HepG2 (cell line): ENCODE results near the gene CACNG7. TPM values are rescaled to one million over a fixed set of nuclear protein-coding genes. Genes with fewer than 3 reads are reported as not detected.

ENCODE experiments used
- CCAR2 ChIP-seq: fragments of 200-400 bp; formaldehyde crosslinking; optimal IDR thresholded peaks from 2 replicates; pipeline ENCODE3; 2018; ENCODE audit warnings: low read depth, mild to moderate bottlenecking, low read length, moderate library complexity
- E2F1 ChIP-seq: sonication (generic); formaldehyde crosslinking; IDR thresholded peaks from 2 replicates; pipeline ENCODE4 v1.5.0; 2020; ENCODE audit warnings: missing genetic modification reagents
- GMEB2 ChIP-seq: IDR thresholded peaks from 2 replicates; pipeline ENCODE4 v1.6.1; 2016; ENCODE audit warnings: missing biosample characterization, missing genetic modification reagents, low read depth
- HOXA9 ChIP-seq: sonication (generic); formaldehyde crosslinking; IDR thresholded peaks from 2 replicates; pipeline ENCODE4 v1.8.1; 2022; ENCODE audit warnings: missing genetic modification reagents, mild to moderate bottlenecking, moderate library complexity, borderline replicate concordance
- SIN3A ChIP-seq: IDR thresholded peaks from 2 replicates; pipeline ENCODE4 v1.6.1; 2011; ENCODE audit warnings: low read depth, mild to moderate bottlenecking, control low read depth, low read length, borderline replicate concordance
- ZBTB49 ChIP-seq: sonication (generic); formaldehyde crosslinking; IDR thresholded peaks from 2 replicates; pipeline ENCODE4 v1.4.0; 2020; ENCODE audit warnings: missing genetic modification reagents, borderline replicate concordance
- ZKSCAN5 ChIP-seq: sonication (generic); formaldehyde crosslinking; IDR thresholded peaks from 2 replicates; pipeline ENCODE4 v1.5.1; 2020; ENCODE audit warnings: mild to moderate bottlenecking, missing genetic modification reagents
- ZNF335 ChIP-seq: sonication (generic); formaldehyde crosslinking; IDR thresholded peaks from 2 replicates; pipeline ENCODE4 v1.4.0; 2020; ENCODE audit warnings: missing genetic modification reagents
- ZNF431 ChIP-seq: sonication (generic); formaldehyde crosslinking; IDR thresholded peaks from 2 replicates; pipeline ENCODE4 v1.9.0; 2022; ENCODE audit warnings: missing genetic modification reagents, low read depth, mild to moderate bottlenecking, borderline replicate concordance
- ZNF687 ChIP-seq: sonication (generic); formaldehyde crosslinking; IDR thresholded peaks from 2 replicates; pipeline ENCODE4 v1.5.1; 2020; ENCODE audit warnings: mild to moderate bottlenecking, missing genetic modification reagents, moderate library complexity
- ZNF737 ChIP-seq: sonication (generic); formaldehyde crosslinking; IDR thresholded peaks from 2 replicates; pipeline ENCODE4 v1.5.0; 2020; ENCODE audit warnings: missing genetic modification reagents, mild to moderate bottlenecking, borderline replicate concordance
- polyA plus RNA-seq, 8 experiments: library from polyadenylated mRNA; depleted of rRNA in 3 of 8; stranded (reverse) in 7 of 8; unstranded in 1 of 8; fragments of >200 nt; fragmentation: Illumina TruSeq in 4 of 8; extraction: Trizol in 4 of 8; gene quantifications; 2 replicates each; pipeline versions ENCODE4 v1.2.1 to v1.2.3, GENCODE V29; 2011 to 2016; ENCODE audit warnings: low read depth in 4 of 8, missing spikeins in 1 of 8, mixed read lengths in 1 of 8; ENCODE audit not compliant: insufficient read depth in 1 of 8
- total RNA-seq, 5 experiments: library from RNA; depleted of rRNA; stranded (reverse); fragments of >200 nt; fragmentation: Illumina TruSeq; extraction: Trizol; gene quantifications; 2 replicates each; pipeline ENCODE4 v1.2.3, GENCODE V29; 2016; ENCODE audit warnings: low read depth in 1 of 5
- TF ChIP-seq, protein P1 (sequence below): sonication (generic); formaldehyde crosslinking; IDR thresholded peaks from 2 replicates; pipeline ENCODE4 v1.5.0; 2020; ENCODE audit warnings: mild to moderate bottlenecking, missing genetic modification reagents, borderline replicate concordance

The CACNG7 gene
- total and polyA plus RNA-seq, 2 of the 13 experiments (the other 11 are each of a cell fraction or from before 2014, with no cell fraction given) = not detected

DNA sequence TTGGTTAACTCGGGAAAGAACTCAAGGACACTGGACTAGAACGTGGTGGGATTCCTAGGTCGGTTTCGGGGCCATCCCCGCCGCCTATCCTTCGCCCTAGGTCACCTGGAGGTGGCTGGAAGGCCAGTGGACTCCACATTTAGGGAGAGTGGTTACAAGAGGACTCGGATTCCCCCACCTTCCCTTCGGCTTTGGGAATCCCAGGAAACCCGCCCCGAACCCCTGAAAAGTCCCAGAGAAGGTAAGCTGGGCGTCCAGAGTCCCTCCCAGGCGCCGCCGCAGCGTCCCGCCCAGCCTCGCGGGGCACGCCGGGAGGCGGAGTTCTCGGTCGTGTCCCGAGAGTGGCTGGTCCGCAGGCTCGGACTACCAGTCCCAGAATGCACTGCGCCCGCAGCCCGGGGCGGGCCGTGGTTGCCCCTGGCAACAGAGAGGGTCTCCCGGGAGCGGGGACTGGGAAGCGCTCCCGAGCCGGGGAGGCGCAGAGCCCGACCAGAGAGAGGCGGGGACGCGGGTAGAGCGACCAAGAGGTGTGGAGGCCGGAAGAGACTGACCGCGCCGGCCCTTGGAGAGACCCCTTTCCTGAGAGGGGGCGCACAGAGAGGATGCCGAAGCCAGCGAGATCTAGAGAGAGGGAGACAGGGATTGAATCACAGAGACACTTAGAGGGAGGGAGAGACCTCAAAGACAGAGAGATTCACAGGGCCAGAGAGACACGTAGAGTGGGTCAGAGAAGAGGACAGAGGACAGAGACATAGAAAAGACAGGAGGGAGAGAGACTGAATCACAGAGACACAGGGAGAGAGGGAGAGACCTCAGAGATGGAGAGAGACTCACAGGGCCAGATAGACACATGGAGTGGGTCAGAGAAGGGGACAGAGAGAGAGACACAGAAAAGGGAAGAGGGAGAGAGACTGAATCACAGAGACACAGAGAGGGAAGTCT, 29.7 kb upstream of the CACNG7 start (continued):
- TF ChIP-seq ZBTB49 (CRISPR knock-in tag) (no peak), GMEB2 (CRISPR knock-in tag) (peak; percentile 57; the same call in 1 of the 2 replicates), SIN3A (0 out of 2 replicates have a peak, but pooled peaks have one; percentile 25), ZNF335 (CRISPR knock-in tag) (0 out of 2 replicates have a peak, but pooled peaks have one; percentile 32), ZNF687 (CRISPR knock-in tag) (peak; percentile 71), HOXA9 (CRISPR knock-in tag) (no peak), ZNF737 (CRISPR knock-in tag) (no peak), ZNF431 (CRISPR knock-in tag) (no peak), CCAR2 (no peak), ZKSCAN5 (CRISPR knock-in tag) (no peak), E2F1 (CRISPR knock-in tag) (peak; percentile 79; the same call in 1 of the 2 replicates)
- TF ChIP-seq, protein P1, sequence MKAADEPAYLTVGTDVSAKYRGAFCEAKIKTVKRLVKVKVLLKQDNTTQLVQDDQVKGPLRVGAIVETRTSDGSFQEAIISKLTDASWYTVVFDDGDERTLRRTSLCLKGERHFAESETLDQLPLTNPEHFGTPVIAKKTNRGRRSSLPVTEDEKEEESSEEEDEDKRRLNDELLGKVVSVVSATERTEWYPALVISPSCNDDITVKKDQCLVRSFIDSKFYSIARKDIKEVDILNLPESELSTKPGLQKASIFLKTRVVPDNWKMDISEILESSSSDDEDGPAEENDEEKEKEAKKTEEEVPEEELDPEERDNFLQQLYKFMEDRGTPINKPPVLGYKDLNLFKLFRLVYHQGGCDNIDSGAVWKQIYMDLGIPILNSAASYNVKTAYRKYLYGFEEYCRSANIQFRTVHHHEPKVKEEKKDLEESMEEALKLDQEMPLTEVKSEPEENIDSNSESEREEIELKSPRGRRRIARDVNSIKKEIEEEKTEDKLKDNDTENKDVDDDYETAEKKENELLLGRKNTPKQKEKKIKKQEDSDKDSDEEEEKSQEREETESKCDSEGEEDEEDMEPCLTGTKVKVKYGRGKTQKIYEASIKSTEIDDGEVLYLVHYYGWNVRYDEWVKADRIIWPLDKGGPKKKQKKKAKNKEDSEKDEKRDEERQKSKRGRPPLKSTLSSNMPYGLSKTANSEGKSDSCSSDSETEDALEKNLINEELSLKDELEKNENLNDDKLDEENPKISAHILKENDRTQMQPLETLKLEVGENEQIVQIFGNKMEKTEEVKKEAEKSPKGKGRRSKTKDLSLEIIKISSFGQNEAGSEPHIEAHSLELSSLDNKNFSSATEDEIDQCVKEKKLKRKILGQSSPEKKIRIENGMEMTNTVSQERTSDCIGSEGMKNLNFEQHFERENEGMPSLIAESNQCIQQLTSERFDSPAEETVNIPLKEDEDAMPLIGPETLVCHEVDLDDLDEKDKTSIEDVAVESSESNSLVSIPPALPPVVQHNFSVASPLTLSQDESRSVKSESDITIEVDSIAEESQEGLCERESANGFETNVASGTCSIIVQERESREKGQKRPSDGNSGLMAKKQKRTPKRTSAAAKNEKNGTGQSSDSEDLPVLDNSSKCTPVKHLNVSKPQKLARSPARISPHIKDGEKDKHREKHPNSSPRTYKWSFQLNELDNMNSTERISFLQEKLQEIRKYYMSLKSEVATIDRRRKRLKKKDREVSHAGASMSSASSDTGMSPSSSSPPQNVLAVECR (CRISPR knock-in tag) = peak; percentile 70; the same call in 1 of the 2 replicates
